OCI-LY7 (cell line): ENCODE data around the gene ARHGAP31. TPM values are rescaled to one million over a fixed set of nuclear protein-coding genes. Genes with fewer than 3 reads are reported as not detected.
"Not testable (repeated sequence)": the region's sequence is repeated elsewhere in the genome, so short reads cannot be mapped to it uniquely, and the experiment has no call there.

Experiments
- BruUV-seq: library from RNA; stranded (reverse); fragments of 400-500 nt; replicated peaks from 2 replicates; lab custom pipeline; 2021; lab: Mats Ljungman, UMichigan
- CTCF ChIA-PET: fragments of 300-600 bp; sonication (Branson Sonifier 250); formaldehyde crosslinking; loops from one replicate; lab custom pipeline; 2022; ENCODE audit warnings: antibody characterized with exemption; ENCODE audit not compliant: unreplicated experiment; lab: Charles Lee
- POLR2A ChIA-PET: fragments of 300-600 bp; sonication (Branson Sonifier 250); formaldehyde crosslinking; loops from one replicate; lab custom pipeline; 2022; ENCODE audit warnings: antibody characterized with exemption; lab: Charles Lee
- DNase-seq: peaks from one replicate; pipeline ENCODE4 v3.0.0-alpha.2; 2015; ENCODE audit warnings: low spot score
- H2AFZ ChIP-seq: fragments of 200-600 bp; sonication (generic), shearing (Covaris generic); 2 replicates; pipeline ENCODE4 v1.6.1; 2014; ENCODE audit warnings: mild to moderate bottlenecking, antibody characterized with exemption, low read length, moderate library complexity
- H3K27ac ChIP-seq: fragments of 200-600 bp; sonication (generic); 2 replicates; pipeline ENCODE4 v1.5.1; 2014; ENCODE audit warnings: mixed run types, low read depth, mild to moderate bottlenecking, moderate library complexity, low read length, inconsistent platforms; ENCODE audit not compliant: poor library complexity, severe bottlenecking
- H3K36me3 ChIP-seq: fragments of 200-600 bp; sonication (generic); 2 replicates; pipeline ENCODE4 v1.6.1; 2014; ENCODE audit warnings: mild to moderate bottlenecking, antibody characterized with exemption, low read length, moderate library complexity, mixed read lengths; ENCODE audit not compliant: insufficient read depth
- H3K4me1 ChIP-seq: fragments of 200-600 bp; sonication (generic); 2 replicates; pipeline ENCODE4 v1.5.1; 2014; ENCODE audit warnings: mild to moderate bottlenecking, low read length; ENCODE audit not compliant: insufficient read depth, poor library complexity, severe bottlenecking
- H3K4me2 ChIP-seq: fragments of 200-600 bp; sonication (generic); 2 replicates; pipeline ENCODE4 v1.6.1; 2014; ENCODE audit warnings: mild to moderate bottlenecking, low read length
- H3K4me3 ChIP-seq: fragments of 200-600 bp; sonication (generic); 2 replicates; pipeline ENCODE4 v1.5.1; 2014; ENCODE audit warnings: mild to moderate bottlenecking, low read depth, low read length; ENCODE audit not compliant: poor library complexity, severe bottlenecking
- H3K79me2 ChIP-seq: fragments of 200-600 bp; sonication (generic); 2 replicates; pipeline ENCODE4 v1.6.1; 2016; ENCODE audit warnings: low read depth, mild to moderate bottlenecking, low read length, moderate library complexity, mixed read lengths; ENCODE audit not compliant: insufficient read depth
- H3K9me2 ChIP-seq: fragments of 200-600 bp; sonication (generic); 2 replicates; pipeline ENCODE4 v1.6.1; 2016; ENCODE audit warnings: mild to moderate bottlenecking, low read length, mixed read lengths; ENCODE audit not compliant: insufficient read depth
- H3K9me3 ChIP-seq: fragments of 200-600 bp; sonication (generic); 2 replicates; pipeline ENCODE4 v1.6.1; 2014; ENCODE audit warnings: mild to moderate bottlenecking, mixed run types, low read length, mixed read lengths
- H4K20me1 ChIP-seq: fragments of 200-600 bp; sonication (generic); 2 replicates; pipeline ENCODE4 v1.6.1; 2014; ENCODE audit warnings: mild to moderate bottlenecking, antibody characterized with exemption, low read length, moderate library complexity, mixed read lengths; ENCODE audit not compliant: insufficient read depth
- CTCF ChIP-seq: fragments of 200-600 bp; sonication (generic); conservative IDR thresholded peaks from 2 replicates; pipeline ENCODE4 v1.5.1; 2014; ENCODE audit warnings: mild to moderate bottlenecking, antibody characterized with exemption, low read length, moderate library complexity, mixed read lengths
- EZH2phosphoT487 ChIP-seq: fragments of 200-600 bp; sonication (generic); IDR thresholded peaks from 2 replicates; pipeline ENCODE4 v1.6.1; 2018; ENCODE audit warnings: low read depth, borderline replicate concordance, mild to moderate bottlenecking, mixed run types, antibody characterized with exemption, low read length, moderate library complexity, mixed read lengths
- intact Hi-C: fragments of 100-400 bp; cut with micrococcal nuclease; formaldehyde crosslinking; loops from one replicate; pipeline ENCODE4 v1.10.0; 2022; ENCODE audit not compliant: unreplicated experiment
- total RNA-seq, 2 experiments: library from RNA; depleted of rRNA in 1 of 2; stranded (reverse); fragments of >200 nt in 1 of 2; shearing (Covaris generic) in 1 of 2; gene quantifications; 2 replicates each; pipeline ENCODE4 v1.2.3, GENCODE V29; 2014 to 2022

Gene ARHGAP31
- total RNA-seq, 2 experiments from 2014 or later, result 2.8 to 4.1 TPM

- no peaks in the 10 kb centered on the region for H4K20me1 ChIP-seq
- H3K36me3 ChIP-seq, result no peaks in the 10 kb centered on the region
- TF ChIP-seq EZH2phosphoT487 (no peak), CTCF (no peak)
- no TSS peak for BruUV-seq
- ChIA-PET POLR2A (interaction anchor here (1.1 to 1.6 kb wide), 2 partner anchors 36 to 48 kb away, joined by 3 read pairs; no protein-coding TSS in a partner anchor), CTCF (no interaction called here)
- H3K4me3 ChIP-seq, result no peak overlapping the region
- no peaks in the 10 kb centered on the region for H3K79me2 ChIP-seq
- H3K27ac ChIP-seq, result no peak overlapping the region
- no peak for DNase-seq
- no peaks in the 10 kb centered on the region for H3K4me1 ChIP-seq
- no peak overlapping the region for H3K4me2 ChIP-seq
- no peaks in the 10 kb centered on the region for H3K9me2 ChIP-seq
- H2AFZ ChIP-seq, result no peak overlapping the region
- intact Hi-C loops, result no loop called here
- no peaks in the 10 kb centered on the region for H3K9me3 ChIP-seq
These were observed 10.1 kb downstream of the ARHGAP31 start for GRCh38 chr3:119304201-119304713.

- no TSS peak for BruUV-seq
- no peaks in the 10 kb centered on the region for H3K79me2 ChIP-seq
- no peak overlapping the region for H2AFZ ChIP-seq
These were observed 11.1 kb downstream of the ARHGAP31 start for GRCh38 chr3:119305286-119305685.

GRCh38 chr3:119306378-119306777, 12.2 kb downstream of the ARHGAP31 start:
- POLR2A ChIA-PET, result interaction anchor here (0.7 to 1.4 kb wide), 6 partner anchors 9 to 783 kb away, joined by 3 to 4 read pairs (median 4); no protein-coding TSS in a partner anchor
- CTCF ChIA-PET, H4K20me1 ChIP-seq, H3K27ac ChIP-seq, H2AFZ ChIP-seq, H3K9me3 ChIP-seq, H3K4me2 ChIP-seq, DNase-seq, BruUV-seq, intact Hi-C loops, H3K4me3 ChIP-seq, H3K79me2 ChIP-seq, H3K4me1 ChIP-seq, H3K36me3 ChIP-seq, H3K9me2 ChIP-seq: not testable (repeated sequence)

More at GRCh38 chr3:119305286-119305685, 11.1 kb downstream of the ARHGAP31 start:
- Histone ChIP-seq H3K9me3 (no peaks in the 10 kb centered on the region), H4K20me1 (no peaks in the 10 kb centered on the region), H3K27ac (no peak overlapping the region), H3K4me1 (no peaks in the 10 kb centered on the region), H3K9me2 (no peaks in the 10 kb centered on the region), H3K4me3 (no peak overlapping the region), H3K36me3 (no peaks in the 10 kb centered on the region), H3K4me2 (no peak overlapping the region)
- ChIA-PET POLR2A (interaction anchor here (0.7 to 1.1 kb wide), 3 partner anchors 11 to 56 kb away, joined by 3 read pairs; partner anchors contain the start of gene ARHGAP31), CTCF (no interaction called here)
- TF ChIP-seq CTCF (no peak), EZH2phosphoT487 (no peak)
- intact Hi-C loops, result no loop called here
- DNase-seq, result no peak
